SK-N-SH (cell line): ENCODE results near the gene GTPBP3. TPM values are rescaled to one million over a fixed set of nuclear protein-coding genes. Genes with fewer than 3 reads are reported as not detected.

Experiments used
- CTCF ChIA-PET: fragments of 300-600, 350-600 bp; formaldehyde crosslinking; extraction: SDS; loops from one replicate; lab custom pipeline; 2021; lab: Yijun Ruan, JAX
- POLR2A ChIA-PET: fragments of 350-600 bp; sonication (Branson Sonifier 250); formaldehyde crosslinking; extraction: SDS; loops from one replicate; lab custom pipeline; 2020; ENCODE audit warnings: antibody characterized with exemption, inconsistent platforms; lab: Yijun Ruan, JAX
- DNase-seq: peaks from one replicate; pipeline ENCODE4 v3.0.0; 2012
- H2AFZ ChIP-seq: fragments of 200-600 bp; sonication (generic); 2 replicates; pipeline ENCODE4 v1.8.1; 2016; ENCODE audit warnings: antibody characterized with exemption, mild to moderate bottlenecking, low read depth
- H3F3A ChIP-seq: fragments of 200-600 bp; sonication (generic); replicated peaks from 2 replicates; pipeline ENCODE3; 2016; ENCODE audit warnings: antibody characterized with exemption, mild to moderate bottlenecking; ENCODE audit not compliant: insufficient read depth
- H3K27ac ChIP-seq, 2 experiments: fragments of 200-500 bp in 1 of 2; fragments of 200-600 bp in 1 of 2; sonication (Bioruptor generic) in 1 of 2; sonication (generic), shearing (Covaris generic) in 1 of 2; 2 replicates each; pipeline versions ENCODE4 v1.5.1 to v1.6.1; 2014 to 2016; ENCODE audit warnings: low read depth in 2 of 2, inconsistent platforms in 1 of 2, low read length in 1 of 2, mild to moderate bottlenecking in 1 of 2, mixed read lengths in 1 of 2
- H3K27me3 ChIP-seq: fragments of 200-600 bp; sonication (generic), shearing (Covaris generic); 2 replicates; pipeline ENCODE4 v1.6.1; 2016; ENCODE audit warnings: mixed run types; ENCODE audit not compliant: insufficient read depth
- H3K36me3 ChIP-seq, 2 experiments: fragments of 200-500 bp in 1 of 2; fragments of 200-600 bp in 1 of 2; sonication (Bioruptor generic) in 1 of 2; sonication (generic) in 1 of 2; replicated peaks in 1 of 2; 2 replicates each; pipeline versions ENCODE3 to v1.5.1; 2014 to 2016; ENCODE audit warnings: low read length in 1 of 2, mild to moderate bottlenecking in 1 of 2; ENCODE audit not compliant: insufficient read depth in 2 of 2, control insufficient read depth in 1 of 2
- H3K4me1 ChIP-seq, 2 experiments: fragments of 200-500 bp in 1 of 2; fragments of 200-600 bp in 1 of 2; sonication (Bioruptor generic) in 1 of 2; sonication (generic), shearing (Covaris generic) in 1 of 2; 2 replicates each; pipeline versions ENCODE4 v1.5.1 to v1.6.1; 2014 to 2016; ENCODE audit warnings: low read depth in 1 of 2, low read length in 1 of 2, mixed run types in 1 of 2; ENCODE audit not compliant: insufficient read depth in 2 of 2, control insufficient read depth in 1 of 2
- H3K4me2 ChIP-seq: fragments of 200-600 bp; sonication (generic), shearing (Covaris generic); 2 replicates; pipeline ENCODE4 v1.6.1; 2017; ENCODE audit warnings: mixed run types
- H3K4me3 ChIP-seq, 2 experiments: fragments of 200-500 bp in 1 of 2; fragments of 200-600 bp in 1 of 2; sonication (Bioruptor generic) in 1 of 2; sonication (generic), shearing (Covaris generic) in 1 of 2; 2 replicates each; pipeline versions ENCODE4 v1.5.1 to v1.8.1; 2014 to 2016; ENCODE audit warnings: low read depth in 2 of 2, inconsistent platforms in 1 of 2, low read length in 1 of 2, mild to moderate bottlenecking in 1 of 2, mixed read lengths in 1 of 2, moderate library complexity in 1 of 2
- H3K79me2 ChIP-seq: fragments of 200-600 bp; sonication (generic); 2 replicates; pipeline ENCODE4 v1.8.1; 2017; ENCODE audit warnings: mild to moderate bottlenecking; ENCODE audit not compliant: insufficient read depth
- H3K9ac ChIP-seq: fragments of 200-600 bp; sonication (generic); 2 replicates; pipeline ENCODE4 v1.6.1; 2017; ENCODE audit warnings: mixed run types
- H3K9me2 ChIP-seq: fragments of 200-600 bp; sonication (generic); 2 replicates; pipeline ENCODE4 v1.6.1; 2017; ENCODE audit warnings: mixed run types
- H3K9me3 ChIP-seq: fragments of 200-600 bp; sonication (generic); 2 replicates; pipeline ENCODE4 v1.6.1; 2017; ENCODE audit warnings: mixed run types, mild to moderate bottlenecking, moderate library complexity
- H4K20me1 ChIP-seq: fragments of 200-600 bp; sonication (generic); 2 replicates; pipeline ENCODE4 v1.6.1; 2017; ENCODE audit warnings: mild to moderate bottlenecking, mixed run types; ENCODE audit not compliant: insufficient read depth
- CHD2 ChIP-seq: fragments of 150-350 bp; IDR thresholded peaks from 2 replicates; pipeline ENCODE4 v1.6.1; 2018; ENCODE audit warnings: low read length; ENCODE audit not compliant: partially characterized antibody
- CTCF ChIP-seq: fragments of 200-600 bp; sonication (generic); IDR thresholded peaks from 2 replicates; pipeline ENCODE4 v1.6.1; 2017; ENCODE audit warnings: antibody characterized with exemption, mild to moderate bottlenecking, moderate library complexity
- FOSL2 ChIP-seq: IDR thresholded peaks from 2 replicates; pipeline ENCODE4 v1.4.0; 2012; ENCODE audit warnings: low read depth, mild to moderate bottlenecking, moderate library complexity, borderline replicate concordance
- FOXJ3 ChIP-seq: sonication (generic); formaldehyde crosslinking; IDR thresholded peaks from 2 replicates; pipeline ENCODE4 v1.5.1; 2020; ENCODE audit warnings: mild to moderate bottlenecking, missing genetic modification reagents
- FOXM1 ChIP-seq: IDR thresholded peaks from 2 replicates; pipeline ENCODE4 v1.4.0; 2012; ENCODE audit warnings: low read depth, mild to moderate bottlenecking
- IRF3 ChIP-seq: fragments of 150-350 bp; IDR thresholded peaks from 2 replicates; pipeline ENCODE4 v1.6.1; 2016; ENCODE audit warnings: mild to moderate bottlenecking, low read depth, low read length
- MAX ChIP-seq: IDR thresholded peaks from 2 replicates; pipeline ENCODE4 v1.4.0; 2012; ENCODE audit warnings: low read depth
- MXI1 ChIP-seq: IDR thresholded peaks from 2 replicates; pipeline ENCODE4 v1.6.1; 2012; ENCODE audit warnings: mild to moderate bottlenecking, low read depth, low read length, improper control_type of control experiment
- NRF1 ChIP-seq: IDR thresholded peaks from 2 replicates; pipeline ENCODE4 v1.6.1; 2012; ENCODE audit warnings: low read depth, mild to moderate bottlenecking, low read length
- SIN3A ChIP-seq: IDR thresholded peaks from 2 replicates; pipeline ENCODE4 v1.6.1; 2012; ENCODE audit warnings: low read depth, mild to moderate bottlenecking, low read length, moderate library complexity, borderline replicate concordance
- SMC3 ChIP-seq: IDR thresholded peaks from 2 replicates; pipeline ENCODE4 v1.6.1; 2012; ENCODE audit warnings: low read depth, low read length, improper control_type of control experiment
- USF1 ChIP-seq: IDR thresholded peaks from 2 replicates; pipeline ENCODE4 v1.4.0; 2012; ENCODE audit warnings: low read depth, borderline replicate concordance
- YY1 ChIP-seq: IDR thresholded peaks from 2 replicates; pipeline ENCODE4 v1.4.0; 2012; ENCODE audit warnings: low read depth, mild to moderate bottlenecking
- WGBS: methylation state at CpG from one replicate; pipeline ENCODE4 v1.1.6; 2017; ENCODE audit warnings: low lambda C conversion rate; 5-methylcytosine and 5-hydroxymethylcytosine counted together
- polyA plus RNA-seq, 3 experiments: library from polyadenylated mRNA; depleted of rRNA; stranded (reverse); fragments of >200 nt; gene quantifications; 2 replicates each; pipeline ENCODE4 v1.2.3, GENCODE V29; 2012

The GTPBP3 gene
- polyA plus RNA-seq, 1 of the 3 experiments (the other 2 are of a cell fraction) = 21.6 TPM

GRCh38 chr19:17389288-17389687 lies 51.9 kb downstream of the GTPBP3 start:
- POLR2A ChIA-PET = interaction anchor here (0.6 kb wide), 1 partner anchor 36 kb away, joined by 4 read pairs; no protein-coding TSS in a partner anchor
- WGBS = 12% methylated on average over 1 of the region's 1 CpG
- CTCF ChIA-PET = interaction anchor here (0.7 to 5.3 kb wide), 11 partner anchors 11 to 97 kb away, joined by 3 to 69 read pairs (median 6); no protein-coding TSS in a partner anchor

More at GRCh38 chr19:17389288-17389687, 51.9 kb downstream of the GTPBP3 start:
- Histone ChIP-seq H3K9me2 (no peaks in the 10 kb centered on the region), H3K27ac (no peak overlapping the region), H4K20me1 (no peaks in the 10 kb centered on the region), H3K4me1 (peaks cover 0 to 7% of the 10 kb centered on the region in 2 experiments; a peak in 1 of 4 replicates), H2AFZ (no peak overlapping the region), H3K79me2 (no peaks in the 10 kb centered on the region), H3K36me3 (no peaks in the 10 kb centered on the region), H3K4me3 (no peak overlapping the region), H3K9me3 (no peaks in the 10 kb centered on the region), H3K4me2 (no peak overlapping the region), H3K27me3 (no peaks in the 10 kb centered on the region), H3K9ac (no peak overlapping the region), H3F3A (peaks cover 3% of the 10 kb centered on the region)
- no peak for DNase-seq
- no peak for TF ChIP-seq FOXJ3 (CRISPR knock-in tag)
- no peak for TF ChIP-seq NRF1
- no peak for TF ChIP-seq MXI1
- TF ChIP-seq FOXM1 = no peak
- TF ChIP-seq MAX = no peak
- TF ChIP-seq YY1 = no peak
- TF ChIP-seq SMC3 = no peak
- no peak for TF ChIP-seq USF1
- TF ChIP-seq FOSL2 = no peak
- no peak for TF ChIP-seq CTCF
- no peak for TF ChIP-seq CHD2
- TF ChIP-seq IRF3 = no peak
- no peak for TF ChIP-seq SIN3A
